ENCODE measurements around the gene KANK2. TPM values are rescaled to one million over a fixed set of nuclear protein-coding genes. Genes with fewer than 3 reads are reported as not detected.

KANK2 gene
- total and polyA plus RNA-seq, 2 of the 13 experiments (the other 11 are each of a cell fraction or from before 2014, with no cell fraction given): 5.7 to 12.9 TPM

DNA sequence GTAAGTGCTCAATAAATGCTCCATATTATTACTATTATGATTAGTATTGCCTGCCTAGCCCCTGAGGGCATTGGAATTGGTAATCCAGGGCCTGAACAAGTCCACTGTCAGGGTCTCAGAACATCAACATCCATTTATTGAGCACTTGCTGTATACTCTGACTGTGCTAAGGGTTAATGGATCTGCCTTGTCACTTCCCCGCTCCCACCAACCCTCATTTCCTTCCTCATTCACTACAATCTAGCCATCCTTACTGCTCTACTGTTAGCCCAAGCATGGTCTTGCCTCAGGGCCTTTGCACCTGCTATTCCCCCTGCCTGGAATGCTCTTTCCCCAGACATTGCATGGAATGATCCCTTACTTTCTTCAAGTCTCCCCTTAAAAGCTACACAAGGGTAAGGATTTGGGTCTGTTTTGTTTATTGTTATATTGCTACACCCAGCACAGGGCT is 29.4 kb upstream of the KANK2 start:
- Histone ChIP-seq H3K4me2 (ENCODE audit: low read depth, low read length) (no peak overlapping the region), H3K36me3 (replicated peaks in 1 of 2; ENCODE audit: control insufficient read depth in 1 of 2, insufficient read depth in 2 of 2, low read length in 2 of 2) (peaks cover 3 to 15% of the 10 kb centered on the region in 2 experiments; a peak in 3 of 5 replicates), H3K4me1 (ENCODE audit: insufficient read depth, low read length) (peaks cover 16% of the 10 kb centered on the region), H3K27me3 (ENCODE audit: control insufficient read depth in 1 of 2, insufficient read depth in 2 of 2, low read length in 2 of 2) (no peaks in the 10 kb centered on the region), H3K9ac (ENCODE audit: insufficient read depth, low read depth, low read length) (no peak overlapping the region), H3K4me3 (replicated peaks in 1 of 3; ENCODE audit: insufficient read depth in 1 of 3, low read depth in 2 of 3, low read length in 3 of 3) (no peak overlapping the region), H2AFZ (ENCODE audit: low read length) (no peak overlapping the region), H4K20me1 (ENCODE audit: insufficient read depth, low read length) (no peaks in the 10 kb centered on the region), H3K79me2 (ENCODE audit: insufficient read depth, low read length) (no peaks in the 10 kb centered on the region), H3K9me3 (ENCODE audit: low read length) (no peaks in the 10 kb centered on the region), H3K27ac (ENCODE audit: extremely low read length, insufficient read depth, low read length) (no peak overlapping the region)
- 92% methylated on average over 1 of the region's 1 CpG for WGBS (ENCODE audit: low lambda C conversion rate)
- no TSS peak for BruUV-seq (replicated peaks)
- ATAC-seq (no peak), FAIRE-seq (no peak), DNase-seq (ENCODE audit: low spot score) (no peak)
- in situ Hi-C loops (cut with HindIII; ENCODE audit: extremely low pct_ligation_motif_present, low pct_unique_long_range_greater_than_20kb) (no loop called here), intact Hi-C loops (cut with micrococcal nuclease; ENCODE audit: unreplicated experiment) (loop anchor here (1.0 kb wide), 1 partner anchor 13 kb away; the partner anchor contains the start of gene ANGPTL8)
- TF ChIP-seq ZMYM3 (CRISPR knock-in tag; IDR thresholded peaks at IDR 0.05) (peak; percentile 56), ZKSCAN8 (CRISPR knock-in tag; IDR thresholded peaks at IDR 0.05; ENCODE audit: borderline replicate concordance) (peak; percentile 99), KAT7 (CRISPR knock-in tag; IDR thresholded peaks at IDR 0.05; ENCODE audit: borderline replicate concordance) (no peak)
- CTCF ChIA-PET (ENCODE audit: low intra/inter-chr PET ratio, low total read pairs): no interaction called here
- POLR2A ChIA-PET: no interaction called here

DNA sequence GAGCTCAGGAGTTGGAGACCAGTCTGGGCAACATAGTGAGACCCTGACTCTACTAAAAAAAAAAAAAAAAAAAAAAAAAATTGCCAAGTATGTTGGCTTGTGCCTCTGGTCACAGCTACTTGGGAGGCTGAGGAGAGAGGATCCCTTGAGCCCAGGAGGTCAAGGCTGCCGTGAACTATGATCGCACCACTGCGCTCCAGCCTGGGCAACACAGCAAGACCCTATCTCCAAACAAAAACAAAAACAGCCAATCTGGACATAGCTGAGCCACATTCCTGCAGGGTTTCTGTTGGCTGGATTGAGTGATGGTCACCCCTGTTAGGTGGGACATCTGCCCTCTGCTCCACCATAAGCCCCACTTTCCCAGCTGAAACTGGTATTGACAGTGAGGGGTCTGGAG is 28.5 kb upstream of the KANK2 start:
- Histone ChIP-seq H3K4me1 (ENCODE audit: insufficient read depth, low read length) (peaks cover 7% of the 10 kb centered on the region), H3K4me2 (ENCODE audit: low read depth, low read length) (no peak overlapping the region), H3K9me3 (ENCODE audit: low read length) (no peaks in the 10 kb centered on the region), H3K36me3 (replicated peaks in 1 of 2; ENCODE audit: control insufficient read depth in 1 of 2, insufficient read depth in 2 of 2, low read length in 2 of 2) (peaks cover 7 to 24% of the 10 kb centered on the region in 2 experiments; a peak in 4 of 5 replicates), H3K79me2 (ENCODE audit: insufficient read depth, low read length) (no peaks in the 10 kb centered on the region), H3K27me3 (ENCODE audit: control insufficient read depth in 1 of 2, insufficient read depth in 2 of 2, low read length in 2 of 2) (no peaks in the 10 kb centered on the region), H3K4me3 (replicated peaks in 1 of 3; ENCODE audit: insufficient read depth in 1 of 3, low read depth in 2 of 3, low read length in 3 of 3) (no peak overlapping the region), H4K20me1 (ENCODE audit: insufficient read depth, low read length) (no peaks in the 10 kb centered on the region), H2AFZ (ENCODE audit: low read length) (no peak overlapping the region), H3K9ac (ENCODE audit: insufficient read depth, low read depth, low read length) (no peak overlapping the region), H3K27ac (ENCODE audit: extremely low read length, insufficient read depth, low read length) (no peak overlapping the region)
- CTCF ChIA-PET (ENCODE audit: low intra/inter-chr PET ratio, low total read pairs): no interaction called here
- in situ Hi-C loops (cut with HindIII; ENCODE audit: extremely low pct_ligation_motif_present, low pct_unique_long_range_greater_than_20kb) (no loop called here), intact Hi-C loops (cut with micrococcal nuclease; ENCODE audit: unreplicated experiment) (no loop called here)
- WGBS (ENCODE audit: low lambda C conversion rate): 98% methylated on average over 3 of the region's 3 CpGs
- no peak for TF ChIP-seq IRX3 (CRISPR knock-in tag; IDR thresholded peaks at IDR 0.05; ENCODE audit: borderline replicate concordance, low read depth)
- TF ChIP-seq ZNF121 (CRISPR knock-in tag; IDR thresholded peaks at IDR 0.05): peak; percentile 68
- DNase-seq (ENCODE audit: low spot score): no peak
- BruUV-seq (replicated peaks): no TSS peak
- POLR2A ChIA-PET: no interaction called here
- no peak for FAIRE-seq
- ATAC-seq: no peak

All from HepG2 (cell line).